ENCODE results near the gene ACSS2. TPM values are rescaled to one million over a fixed set of nuclear protein-coding genes. Genes with fewer than 3 reads are reported as not detected.
A peak's percentile ranks its signal among the peaks of the same experiment; 100 is the strongest.
"Not testable (repeated sequence)": the region's sequence is repeated elsewhere in the genome, so short reads cannot be mapped to it uniquely, and the experiment has no call there.

ACSS2 gene
- total RNA-seq, 1 experiment from 2014 or later = 18.0 TPM

DNA sequence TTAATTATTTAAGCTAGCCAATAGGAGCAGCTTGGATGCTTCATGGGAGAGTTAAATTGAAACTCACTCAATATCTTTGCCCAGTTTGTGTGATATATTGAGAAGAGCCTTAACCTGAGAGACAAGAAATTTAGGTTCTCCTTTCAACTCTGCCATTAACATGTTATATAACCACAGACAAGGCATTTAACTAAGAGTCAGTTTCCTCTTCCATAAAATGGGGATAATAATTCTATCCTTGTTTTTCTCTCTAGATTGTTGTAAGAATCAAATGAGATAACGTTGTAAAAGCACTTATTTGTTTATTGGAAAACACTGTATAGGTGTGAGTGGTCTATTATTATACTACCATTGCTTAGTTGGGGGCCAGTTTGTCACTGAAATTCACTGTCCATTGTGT lies 7.8 kb downstream of the ACSS2 start:
- H3K36me3 ChIP-seq = no peaks in the 10 kb centered on the region
- DNase-seq = no peak
- no peak overlapping the region for H3K27ac ChIP-seq
- H3K9me3 ChIP-seq (replicated peaks) = no peaks in the 10 kb centered on the region
- no peaks in the 10 kb centered on the region for H3K27me3 ChIP-seq
- H3K4me1 ChIP-seq = no peaks in the 10 kb centered on the region; the same call in 1 of the 2 replicates
- H3K4me3 ChIP-seq = no peak overlapping the region

DNA sequence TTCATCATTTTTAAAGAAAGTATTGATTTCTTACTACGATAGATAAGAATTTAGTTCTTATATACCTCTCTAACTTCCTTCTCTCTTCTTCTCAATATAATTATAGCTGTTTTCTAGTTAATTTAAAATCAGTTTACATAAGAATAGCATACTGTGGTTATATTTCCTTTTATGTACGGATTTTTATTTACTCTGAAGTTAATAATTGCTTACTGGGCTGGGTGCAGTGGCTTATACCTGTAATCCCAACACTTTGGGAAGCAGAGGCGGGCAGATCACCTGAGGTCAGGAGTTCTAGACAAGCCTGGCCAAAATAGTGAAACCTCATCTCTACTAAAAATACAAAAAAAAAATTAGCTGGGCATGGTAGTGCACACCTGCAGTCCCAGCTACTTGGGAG lies 9.7 kb downstream of the ACSS2 start:
- Histone ChIP-seq H3K36me3 (no peaks in the 10 kb centered on the region), H3K4me1 (no peaks in the 10 kb centered on the region; the same call in 1 of the 2 replicates), H3K4me3 (no peak overlapping the region), H3K9me3 (replicated peaks) (no peaks in the 10 kb centered on the region), H3K27me3 (no peaks in the 10 kb centered on the region), H3K27ac (no peak overlapping the region)
- no peak for DNase-seq

DNA sequence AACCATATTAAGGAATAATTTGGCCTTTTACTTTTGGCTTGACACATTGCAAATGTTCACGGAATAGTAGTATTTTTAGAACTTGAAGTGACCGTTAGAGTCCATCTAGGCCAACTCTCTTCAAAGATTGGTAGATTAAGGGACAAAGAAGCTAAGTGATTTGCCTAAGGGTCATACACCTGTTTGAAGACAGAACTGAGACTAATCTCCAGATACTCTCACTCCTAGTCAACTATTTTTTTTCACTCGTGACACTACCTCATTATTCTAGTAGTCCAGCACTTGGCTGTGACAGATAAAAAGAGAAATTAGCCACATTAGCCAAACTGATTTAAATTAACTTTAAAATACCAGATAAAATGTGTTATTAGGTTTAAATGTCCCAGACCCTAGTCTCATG lies 10.6 kb downstream of the ACSS2 start:
- H3K36me3 ChIP-seq = no peaks in the 10 kb centered on the region
- no peaks in the 10 kb centered on the region for H3K9me3 ChIP-seq (replicated peaks)
- no peaks in the 10 kb centered on the region; the same call in 1 of the 2 replicates for H3K4me1 ChIP-seq

GRCh38 chr20:34888468-34888867 lies 12.1 kb downstream of the ACSS2 start:
- H3K9me3 ChIP-seq (replicated peaks) = no peaks in the 10 kb centered on the region
- no peak overlapping the region for H3K4me3 ChIP-seq
- no peak overlapping the region for H3K27ac ChIP-seq
- no peaks in the 10 kb centered on the region for H3K27me3 ChIP-seq
- DNase-seq = no peak
- H3K4me1 ChIP-seq = no peaks in the 10 kb centered on the region; the same call in 1 of the 2 replicates
- H3K36me3 ChIP-seq = no peaks in the 10 kb centered on the region

More for the DNA sequence above, 10.6 kb downstream of the ACSS2 start:
- no peak overlapping the region for H3K4me3 ChIP-seq
- no peaks in the 10 kb centered on the region for H3K27me3 ChIP-seq
- no peak overlapping the region for H3K27ac ChIP-seq
- DNase-seq = no peak

GRCh38 chr20:34891166-34892062 lies 15.0 kb downstream of the ACSS2 start:
- Histone ChIP-seq H3K9me3 (replicated peaks) (0 out of 2 replicates have a peak, but pooled peaks cover 3% of the 10 kb centered on the region), H3K27ac (no peak overlapping the region), H3K36me3 (no peaks in the 10 kb centered on the region), H3K27me3 (no peaks in the 10 kb centered on the region), H3K4me3 (no peak overlapping the region), H3K4me1 (no peaks in the 10 kb centered on the region; the same call in 1 of the 2 replicates)
- no peak for DNase-seq

DNA sequence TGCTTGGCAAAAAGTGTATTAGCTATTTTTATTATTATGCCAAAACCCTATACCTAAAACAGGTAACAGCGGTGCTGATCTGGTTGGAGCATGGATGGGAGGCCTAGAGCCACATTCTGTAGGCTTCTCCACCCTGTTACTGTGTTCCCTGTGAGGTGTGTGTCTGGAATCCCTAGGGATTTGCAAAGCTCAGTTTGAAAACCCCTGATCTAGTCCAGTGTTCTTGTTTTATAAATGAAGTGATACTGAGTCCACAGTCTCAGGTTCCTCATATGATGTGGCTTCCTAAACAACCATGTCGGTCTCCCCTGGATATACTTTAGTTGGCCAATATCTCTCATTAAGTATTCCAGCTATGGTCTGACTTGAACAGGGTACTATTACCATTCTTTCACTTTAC lies 16.3 kb downstream of the ACSS2 start:
- H3K9me3 ChIP-seq (replicated peaks) = 0 out of 2 replicates have a peak, but pooled peaks cover 3% of the 10 kb centered on the region
- no peaks in the 10 kb centered on the region for H3K27me3 ChIP-seq
- H3K4me3 ChIP-seq = no peak overlapping the region
- no peak overlapping the region for H3K27ac ChIP-seq
- H3K36me3 ChIP-seq = no peaks in the 10 kb centered on the region
- DNase-seq = no peak
- no peaks in the 10 kb centered on the region for H3K4me1 ChIP-seq

- Histone ChIP-seq H3K27me3 (no peaks in the 10 kb centered on the region), H3K4me3 (no peak overlapping the region), H3K9me3 (replicated peaks) (0 out of 2 replicates have a peak, but pooled peaks cover 3% of the 10 kb centered on the region), H3K27ac (no peak overlapping the region), H3K4me1 (no peaks in the 10 kb centered on the region), H3K36me3 (no peaks in the 10 kb centered on the region)
- DNase-seq = no peak
Observed at GRCh38 chr20:34894723-34895122, 18.3 kb downstream of the ACSS2 start.

GRCh38 chr20:34895465-34895864 lies 19.1 kb downstream of the ACSS2 start:
- Histone ChIP-seq H3K27me3 (no peaks in the 10 kb centered on the region), H3K36me3 (no peaks in the 10 kb centered on the region), H3K27ac (no peak overlapping the region), H3K4me1 (no peaks in the 10 kb centered on the region), H3K9me3 (replicated peaks) (0 out of 2 replicates have a peak, but pooled peaks cover 3% of the 10 kb centered on the region), H3K4me3 (no peak overlapping the region)
- DNase-seq = no peak

DNA sequence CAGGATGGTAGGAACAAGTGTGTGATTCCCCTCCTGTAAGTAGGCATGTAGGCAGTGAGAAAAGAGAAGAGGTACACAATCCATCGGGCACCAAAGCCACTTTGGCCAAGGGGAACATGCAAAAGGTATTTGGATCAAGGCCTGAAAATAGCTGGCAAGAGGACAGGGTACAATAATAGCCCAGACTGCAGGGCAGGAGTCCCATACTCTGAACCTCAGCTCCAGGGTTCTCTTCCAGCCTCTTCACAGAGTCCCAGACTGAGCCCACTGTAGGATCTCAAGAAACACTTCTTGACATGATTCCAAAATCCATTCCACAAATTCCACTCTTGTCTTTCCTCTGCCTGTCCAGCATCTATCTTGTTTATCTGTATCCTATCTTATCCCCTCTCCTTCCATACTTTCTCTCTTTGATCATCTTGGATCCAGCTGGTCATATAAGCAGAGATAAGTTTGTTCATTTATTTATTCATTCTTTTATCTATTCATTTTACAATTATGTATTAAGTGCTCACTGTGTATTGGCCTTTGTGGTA lies 19.7 kb downstream of the ACSS2 start:
- Histone ChIP-seq H3K27ac (no peak overlapping the region), H3K4me3 (no peak overlapping the region), H3K4me1 (no peaks in the 10 kb centered on the region), H3K9me3 (replicated peaks) (0 out of 2 replicates have a peak, but pooled peaks cover 3% of the 10 kb centered on the region), H3K36me3 (no peaks in the 10 kb centered on the region), H3K27me3 (no peaks in the 10 kb centered on the region)
- no peak for DNase-seq

GRCh38 chr20:34898129-34898528 lies 21.7 kb downstream of the ACSS2 start:
- not testable (repeated sequence) for H3K4me3 ChIP-seq; H3K36me3 ChIP-seq; H3K9me3 ChIP-seq (replicated peaks); H3K27me3 ChIP-seq; H3K27ac ChIP-seq; H3K4me1 ChIP-seq; DNase-seq

DNA sequence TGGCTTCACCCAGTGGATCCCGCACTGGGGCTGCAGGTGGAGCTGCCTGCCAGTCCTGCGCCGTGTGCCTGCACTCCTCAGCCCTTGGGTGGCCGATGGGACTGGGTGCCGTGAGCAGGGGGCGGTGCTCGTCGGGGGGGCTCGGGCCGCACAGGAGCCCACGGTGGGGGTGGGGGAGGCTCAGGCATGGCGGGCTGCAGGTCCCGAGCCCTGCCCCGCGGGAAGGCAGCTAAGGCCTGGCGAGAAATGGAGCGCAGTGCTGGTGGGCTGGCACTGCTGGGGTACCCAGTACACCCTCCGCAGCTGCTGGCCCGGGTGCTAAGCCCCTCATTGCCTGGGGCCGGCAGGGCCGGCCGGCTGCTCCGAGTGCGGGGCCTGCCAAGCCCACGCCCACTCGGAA lies 22.3 kb downstream of the ACSS2 start:
- not testable (repeated sequence) for H3K27me3 ChIP-seq, H3K36me3 ChIP-seq, DNase-seq

GRCh38 chr20:34904202-34904621 lies 27.8 kb downstream of the ACSS2 start:
- Histone ChIP-seq H3K27me3 (no peaks in the 10 kb centered on the region), H3K9me3 (replicated peaks) (no peaks in the 10 kb centered on the region), H3K4me3 (no peak overlapping the region), H3K4me1 (peaks cover 13% of the 10 kb centered on the region), H3K36me3 (no peaks in the 10 kb centered on the region), H3K27ac (no peak overlapping the region)
- DNase-seq = no peak

More for the DNA sequence above, 22.3 kb downstream of the ACSS2 start:
- H3K4me1 ChIP-seq; H3K4me3 ChIP-seq; H3K27ac ChIP-seq; H3K9me3 ChIP-seq (replicated peaks): not testable (repeated sequence)

DNA sequence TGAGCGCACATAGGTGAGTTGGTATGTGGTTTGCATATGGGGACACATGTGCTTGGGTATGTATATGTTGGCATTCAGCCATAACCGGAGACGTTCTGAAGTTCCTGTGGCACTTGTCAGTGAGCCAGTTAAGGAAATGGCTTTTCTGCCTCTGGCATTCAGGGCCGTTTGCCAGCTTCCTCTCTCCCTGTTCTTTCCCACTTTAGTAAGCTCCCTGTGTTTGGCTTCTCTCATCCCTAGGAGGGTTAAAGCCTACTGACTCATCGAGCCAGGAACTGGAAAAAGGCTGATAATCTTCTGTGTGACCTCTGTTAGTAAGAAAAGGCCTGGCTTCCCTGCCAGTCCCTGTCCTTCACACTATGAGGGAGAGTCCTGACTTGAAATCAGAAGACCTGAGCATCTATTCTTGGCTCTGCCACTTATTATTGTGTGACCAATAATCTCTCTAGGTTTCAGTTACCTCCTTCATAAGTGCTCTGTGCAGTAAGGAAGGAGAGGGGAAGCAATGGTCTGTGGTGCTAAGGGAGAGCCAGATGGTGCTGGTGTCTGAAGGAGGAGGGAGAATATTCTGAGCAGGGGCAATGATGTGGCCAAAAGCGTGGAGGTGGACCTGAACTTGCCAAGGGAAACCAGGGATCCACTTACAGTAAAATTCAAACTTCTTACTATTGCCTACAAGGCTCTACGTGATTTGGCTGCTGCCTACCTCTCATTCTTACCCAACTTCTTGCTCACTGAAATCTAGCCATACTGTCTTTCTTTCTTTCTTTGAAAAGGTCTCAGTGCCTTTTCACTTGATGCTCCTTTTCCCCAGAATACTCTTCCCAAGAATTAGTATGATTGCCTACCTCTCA lies 31.4 kb downstream of the ACSS2 start:
- Histone ChIP-seq H3K4me1 (peaks cover 13% of the 10 kb centered on the region), H3K27ac (no peak overlapping the region; the same call in 1 of the 2 replicates), H3K36me3 (no peaks in the 10 kb centered on the region), H3K4me3 (no peak overlapping the region), H3K9me3 (replicated peaks) (no peaks in the 10 kb centered on the region), H3K27me3 (no peaks in the 10 kb centered on the region)
- peak; percentile 92 to 98 for DNase-seq

GRCh38 chr20:34915131-34915530 lies 38.7 kb downstream of the ACSS2 start:
- no peaks in the 10 kb centered on the region for H3K27me3 ChIP-seq
- H3K27ac ChIP-seq = no peak overlapping the region
- no peaks in the 10 kb centered on the region for H3K9me3 ChIP-seq (replicated peaks)
- H3K4me3 ChIP-seq = no peak overlapping the region
- no peak for DNase-seq
- no peaks in the 10 kb centered on the region for H3K4me1 ChIP-seq
- H3K36me3 ChIP-seq = no peaks in the 10 kb centered on the region

Data from SJCRH30 (cell line).